GM12865 (cell line): Measurements from ENCODE around the gene FUT1.

Experiments used
- DNase-seq: peaks from one replicate; pipeline ENCODE4 v3.0.0; 2010; ENCODE audit warnings: low read depth
- H3K4me3 ChIP-seq: 2 replicates; pipeline ENCODE4 v1.5.1; 2011; ENCODE audit warnings: mild to moderate bottlenecking, low read depth, low read length, control low read depth
- TF ChIP-seq, protein P1 (sequence below): IDR thresholded peaks from 2 replicates; pipeline ENCODE4 v1.5.1; 2011; ENCODE audit warnings: low read length, control low read depth, low read depth, inconsistent platforms; ENCODE audit not compliant: insufficient read depth; ENCODE audit errors: missing control alignments

The FUT1 gene

DNA sequence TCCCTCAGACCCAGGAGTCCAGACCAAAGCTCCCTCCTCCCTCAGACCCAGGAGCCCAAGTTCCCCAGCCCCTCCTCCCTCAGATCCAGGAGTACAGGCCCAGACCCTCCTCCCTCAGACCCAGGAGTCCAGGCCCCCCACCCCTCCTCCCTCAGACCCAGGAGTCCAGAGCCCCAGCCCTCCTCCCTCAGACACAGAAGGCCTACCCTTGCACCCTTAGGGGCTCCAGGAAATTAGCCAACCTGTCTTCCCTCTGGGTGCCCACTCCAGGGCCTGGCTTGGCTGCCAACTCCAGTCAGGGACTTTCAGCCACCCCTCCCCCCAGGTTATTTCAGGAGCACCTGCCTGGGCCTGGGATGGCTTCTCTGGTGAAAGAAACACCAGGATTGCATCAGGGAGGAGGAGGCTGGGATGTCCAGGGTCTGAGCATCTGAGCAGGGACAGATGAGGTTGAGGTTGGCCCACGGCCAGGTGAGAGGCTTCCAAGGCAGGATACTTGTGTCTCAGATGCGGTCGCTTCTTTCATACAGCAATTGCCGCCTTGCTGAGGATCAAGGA lies 2.7 kb upstream of the FUT1 start, which contains the start of gene FGF21:
FGF21 (plus strand) TSS at position 441 of the 558 bp plus-strand sequence. CDS start 713 bp downstream, outside the sequence.
- DNase-seq: no peak
- TF ChIP-seq, protein P1, sequence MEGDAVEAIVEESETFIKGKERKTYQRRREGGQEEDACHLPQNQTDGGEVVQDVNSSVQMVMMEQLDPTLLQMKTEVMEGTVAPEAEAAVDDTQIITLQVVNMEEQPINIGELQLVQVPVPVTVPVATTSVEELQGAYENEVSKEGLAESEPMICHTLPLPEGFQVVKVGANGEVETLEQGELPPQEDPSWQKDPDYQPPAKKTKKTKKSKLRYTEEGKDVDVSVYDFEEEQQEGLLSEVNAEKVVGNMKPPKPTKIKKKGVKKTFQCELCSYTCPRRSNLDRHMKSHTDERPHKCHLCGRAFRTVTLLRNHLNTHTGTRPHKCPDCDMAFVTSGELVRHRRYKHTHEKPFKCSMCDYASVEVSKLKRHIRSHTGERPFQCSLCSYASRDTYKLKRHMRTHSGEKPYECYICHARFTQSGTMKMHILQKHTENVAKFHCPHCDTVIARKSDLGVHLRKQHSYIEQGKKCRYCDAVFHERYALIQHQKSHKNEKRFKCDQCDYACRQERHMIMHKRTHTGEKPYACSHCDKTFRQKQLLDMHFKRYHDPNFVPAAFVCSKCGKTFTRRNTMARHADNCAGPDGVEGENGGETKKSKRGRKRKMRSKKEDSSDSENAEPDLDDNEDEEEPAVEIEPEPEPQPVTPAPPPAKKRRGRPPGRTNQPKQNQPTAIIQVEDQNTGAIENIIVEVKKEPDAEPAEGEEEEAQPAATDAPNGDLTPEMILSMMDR: no peak
- H3K4me3 ChIP-seq: no peak within 1 kb of the TSS

DNA sequence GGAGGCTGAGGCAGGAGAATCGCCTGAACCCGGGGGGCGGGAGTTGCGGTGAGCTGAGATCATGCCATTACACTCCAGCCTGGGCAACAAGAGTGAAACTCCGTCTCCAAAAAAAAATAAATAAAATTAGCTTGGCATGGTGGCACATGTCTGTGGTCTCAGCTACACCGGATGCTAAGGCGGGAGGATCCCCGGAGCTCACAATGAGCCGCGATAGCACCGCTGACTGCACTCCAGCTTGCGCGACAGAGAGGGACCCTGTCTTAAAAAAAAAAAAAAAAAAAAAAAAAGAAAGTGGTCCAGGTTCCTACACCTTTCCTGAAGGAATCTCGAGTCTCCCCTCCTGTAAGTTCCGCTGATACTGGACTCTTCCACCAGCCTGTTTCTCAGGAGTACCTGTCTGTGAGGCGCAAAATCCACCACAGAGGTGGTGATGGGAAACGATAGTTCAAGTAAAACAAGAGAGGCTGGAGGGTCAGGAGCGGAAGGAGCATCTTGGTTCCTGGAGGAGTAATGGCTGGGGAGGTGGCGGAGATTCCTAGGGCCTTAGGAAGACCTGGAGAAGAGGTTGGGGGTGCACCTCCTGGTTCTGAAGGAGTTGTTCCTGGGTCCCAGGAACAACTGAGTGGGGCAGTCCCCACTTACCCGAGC lies 471 bp downstream of the FUT1 start:
- no peak for DNase-seq
- TF ChIP-seq, protein P1: no peak
- no peak overlapping the region for H3K4me3 ChIP-seq

DNA sequence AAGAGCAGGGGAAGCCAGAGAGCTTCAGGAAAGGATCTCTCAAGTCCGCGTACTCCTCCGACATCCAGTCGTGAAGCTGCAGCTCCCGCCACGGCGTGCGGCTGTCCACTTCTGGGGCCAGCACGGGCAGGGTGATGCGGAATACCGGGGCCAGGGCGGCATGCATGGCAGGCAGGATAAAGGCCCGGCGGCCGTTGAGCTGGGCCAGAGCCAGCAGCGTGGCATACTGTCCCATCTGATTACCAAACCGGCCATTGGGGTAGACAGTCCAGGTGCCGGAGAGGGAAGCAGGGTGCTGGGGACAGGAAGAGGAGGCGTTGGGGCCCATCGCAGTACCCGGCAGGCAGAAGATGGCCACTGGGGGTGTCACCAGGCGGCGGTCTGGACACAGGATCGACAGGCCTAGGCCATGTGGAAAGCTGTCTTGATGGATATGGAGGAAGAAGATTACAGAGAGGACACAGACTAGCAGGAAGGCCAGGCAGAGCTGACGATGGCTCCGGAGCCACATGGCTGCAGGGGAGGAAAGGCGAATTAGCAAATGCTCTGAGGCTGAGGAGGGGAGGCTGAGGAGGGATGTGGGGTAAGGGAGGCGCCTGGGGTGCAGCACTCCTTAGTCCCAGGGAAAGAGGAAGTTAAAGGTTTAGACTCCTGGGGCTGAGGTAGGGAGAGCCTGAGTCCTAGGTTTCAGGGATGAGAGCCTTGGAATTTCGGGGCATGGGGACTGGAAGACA lies 1.5 kb downstream of the FUT1 start:
- TF ChIP-seq, protein P1: no peak
- no peak overlapping the region for H3K4me3 ChIP-seq
- no peak for DNase-seq

DNA sequence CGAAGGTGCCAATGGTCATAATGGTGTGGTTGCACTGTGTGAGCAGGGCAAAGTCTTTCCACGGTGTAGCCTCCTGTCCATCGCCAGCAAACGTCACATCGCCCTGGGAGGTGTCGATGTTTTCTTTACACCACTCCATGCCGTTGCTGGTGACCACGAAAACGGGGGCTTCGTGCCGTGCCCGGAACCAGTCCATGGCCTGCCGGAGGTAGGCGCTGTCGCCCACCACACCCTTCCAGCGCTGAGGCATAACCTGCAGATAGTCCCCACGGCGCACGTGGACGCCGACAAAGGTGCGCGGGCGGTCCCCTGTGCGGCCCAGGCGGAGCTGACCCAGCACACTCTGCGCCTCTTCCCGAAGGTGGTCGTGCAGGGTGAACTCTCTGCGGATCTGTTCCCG lies 2.1 kb downstream of the FUT1 start:
- H3K4me3 ChIP-seq: no peak overlapping the region
- TF ChIP-seq, protein P1: no peak
- DNase-seq: no peak

DNA sequence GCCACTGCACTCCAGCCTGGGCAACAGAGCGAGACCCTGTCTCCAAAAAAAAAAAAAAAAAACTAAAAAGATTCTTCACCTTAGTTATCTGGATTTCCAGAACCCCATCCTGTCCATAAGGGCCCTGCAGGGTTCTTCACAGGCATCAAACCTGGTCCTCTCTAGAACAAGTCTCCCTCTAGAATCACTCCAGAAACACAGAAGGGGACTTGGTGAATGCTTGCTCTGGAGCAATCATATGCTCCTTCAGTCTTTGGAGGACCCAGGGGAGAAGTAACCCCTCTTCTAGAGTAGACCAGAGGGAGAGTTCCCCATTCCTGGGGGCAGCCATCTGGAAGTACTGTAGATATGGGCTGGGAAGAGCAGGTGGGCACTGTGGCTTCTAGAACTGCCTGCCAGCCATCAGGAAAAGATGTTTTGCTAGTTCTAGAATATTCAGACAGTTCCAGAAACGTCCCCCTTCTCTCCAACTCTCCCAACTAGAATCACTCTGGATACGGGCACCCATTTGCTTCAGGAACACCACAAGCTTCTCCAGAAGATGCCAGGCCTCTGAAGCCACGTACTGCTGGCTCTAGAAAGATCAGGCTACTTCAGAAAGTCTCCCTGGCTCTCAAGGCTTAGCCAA lies 2.8 kb downstream of the FUT1 start:
- no peak overlapping the region for H3K4me3 ChIP-seq
- TF ChIP-seq, protein P1: no peak
- no peak for DNase-seq

DNA sequence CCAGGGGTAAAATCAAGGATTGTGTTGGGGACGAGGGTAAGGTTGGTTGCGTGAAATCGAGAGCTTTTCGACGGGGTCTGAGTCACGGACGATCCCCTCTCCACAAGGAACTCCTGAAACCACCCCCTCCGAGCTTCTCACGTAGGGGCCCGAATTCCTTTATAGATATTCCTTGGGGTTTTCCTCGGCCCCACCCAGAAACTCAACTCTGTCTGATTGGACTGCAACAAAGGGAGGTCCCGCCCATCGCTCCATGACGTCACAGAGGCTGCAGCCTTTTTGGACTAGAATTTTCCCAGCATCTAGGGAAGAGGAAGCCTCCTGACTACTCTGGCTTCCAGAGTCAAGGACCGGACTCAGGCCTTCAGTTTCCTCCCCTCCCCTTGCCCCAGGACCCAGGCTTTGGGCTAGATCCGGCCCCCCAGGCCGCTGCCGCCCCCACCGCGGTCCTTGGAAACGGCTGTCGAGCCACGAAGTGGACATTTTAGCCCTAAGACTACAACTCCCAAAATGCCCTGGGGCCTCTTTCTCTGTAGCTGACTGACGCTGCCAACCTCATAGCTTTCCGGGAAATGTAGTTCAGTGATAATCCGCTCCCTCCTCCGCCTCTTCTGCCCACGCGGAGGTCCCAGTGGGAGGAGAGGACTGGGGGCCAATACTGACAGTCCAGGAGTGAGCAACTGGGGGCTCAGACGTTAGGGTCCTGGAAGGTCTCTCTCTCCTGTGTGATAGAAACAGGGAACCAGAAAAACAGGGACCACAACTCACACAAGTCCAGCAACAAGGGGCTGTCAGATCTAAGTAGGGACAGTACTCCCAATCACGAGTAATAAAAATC lies 5.5 kb downstream of the FUT1 start, which contains the start of gene IZUMO1:
IZUMO1 (minus strand) TSS at position 172 of the 838 bp plus-strand sequence. CDS start 1,050 bp downstream, outside the sequence.
- TF ChIP-seq, protein P1: no peak
- no peak within 1 kb of the TSS for H3K4me3 ChIP-seq
- DNase-seq: peak; percentile 40
